H1 (cell line): ENCODE measurements around the gene CA9. TPM values are rescaled to one million over a fixed set of nuclear protein-coding genes. Genes with fewer than 3 reads are reported as not detected.

ENCODE experiments used
- CTCF ChIA-PET: fragments of 300-600 bp; sonication (Branson Sonifier 250); formaldehyde crosslinking; loops from one replicate; lab custom pipeline; 2021; ENCODE audit not compliant: partially characterized antibody; lab: Charles Lee
- POLR2A ChIA-PET: fragments of 300-600 bp; sonication (Branson Sonifier 250); formaldehyde crosslinking; loops from one replicate; lab custom pipeline; 2021; ENCODE audit warnings: inconsistent platforms; ENCODE audit not compliant: partially characterized antibody; lab: Charles Lee
- DNase-seq, 2 experiments: peaks; one replicate each; pipeline versions ENCODE4 v3.0.0 to v3.0.0-alpha.2; 2010 to 2022; ENCODE audit warnings: low spot score in 2 of 2, low read depth in 1 of 2, mixed read lengths in 1 of 2
- FAIRE-seq: peaks from 2 replicates; lab custom pipeline; 2011; peaks lifted over from hg19 to GRCh38; lab: Jason Lieb, UNC
- H2AFZ ChIP-seq: 2 replicates; pipeline ENCODE4 v1.8.1; 2012; ENCODE audit warnings: low read length, inconsistent platforms
- H2AK5ac ChIP-seq: 2 replicates; pipeline ENCODE4 v1.6.1; 2013; ENCODE audit warnings: low read depth, low read length
- H2BK120ac ChIP-seq: replicated peaks from 2 replicates; pipeline ENCODE3; 2013; ENCODE audit warnings: low read depth, low read length, inconsistent platforms
- H2BK12ac ChIP-seq: 2 replicates; pipeline ENCODE4 v1.6.1; 2013; ENCODE audit warnings: low read depth, low read length
- H2BK15ac ChIP-seq: 2 replicates; pipeline ENCODE4 v1.6.1; 2013; ENCODE audit warnings: low read length
- H2BK20ac ChIP-seq: 2 replicates; pipeline ENCODE4 v1.6.1; 2013; ENCODE audit warnings: low read length
- H2BK5ac ChIP-seq: 2 replicates; pipeline ENCODE4 v1.6.1; 2013; ENCODE audit warnings: low read depth, low read length
- H3K14ac ChIP-seq: 2 replicates; pipeline ENCODE4 v1.6.1; 2013; ENCODE audit warnings: inconsistent platforms; ENCODE audit not compliant: insufficient read length
- H3K18ac ChIP-seq: 2 replicates; pipeline ENCODE4 v1.6.1; 2013; ENCODE audit warnings: low read length; ENCODE audit errors: extremely low read depth
- H3K23ac ChIP-seq: 2 replicates; pipeline ENCODE4 v1.6.1; 2013; ENCODE audit warnings: inconsistent platforms; ENCODE audit not compliant: insufficient read length
- H3K23me2 ChIP-seq: 2 replicates; pipeline ENCODE4 v1.6.1; 2013; ENCODE audit warnings: low read depth, low read length
- H3K27ac ChIP-seq: 2 replicates; pipeline ENCODE4 v1.6.1; 2011; ENCODE audit warnings: low read depth, low read length, inconsistent platforms
- H3K27me3 ChIP-seq, 4 experiments: replicated peaks in 1 of 4; 1 replicate in 1 of 4; 2 replicates in 3 of 4; pipeline versions ENCODE4 v1.6.1 to v1.8.1; 2011 to 2013; ENCODE audit warnings: low read length in 3 of 4, mild to moderate bottlenecking in 3 of 4, inconsistent platforms in 2 of 4, mixed read lengths in 2 of 4, moderate library complexity in 1 of 4; ENCODE audit not compliant: control insufficient read depth in 3 of 4, insufficient read depth in 3 of 4; ENCODE audit errors: extremely low read depth in 1 of 4
- H3K36me3 ChIP-seq, 4 experiments: 2 replicates each; pipeline versions ENCODE4 v1.6.1 to v1.8.1; 2011 to 2013; ENCODE audit warnings: mild to moderate bottlenecking in 4 of 4, low read length in 3 of 4, moderate library complexity in 2 of 4, control low read depth in 1 of 4, inconsistent platforms in 1 of 4; ENCODE audit not compliant: insufficient read depth in 4 of 4, control insufficient read depth in 2 of 4
- H3K4ac ChIP-seq: replicated peaks from 2 replicates; pipeline ENCODE3; 2013; ENCODE audit warnings: low read length, low read depth, mixed read lengths, inconsistent platforms; ENCODE audit not compliant: insufficient read length
- H3K4me1 ChIP-seq, 4 experiments: replicated peaks in 1 of 4; 1 replicate in 1 of 4; 2 replicates in 3 of 4; pipeline versions ENCODE4 v1.6.1 to v1.8.1; 2011 to 2013; ENCODE audit warnings: low read length in 3 of 4, inconsistent platforms in 2 of 4, mixed read lengths in 1 of 4; ENCODE audit not compliant: insufficient read depth in 4 of 4, control insufficient read depth in 3 of 4
- H3K4me2 ChIP-seq, 2 experiments: 2 replicates each; pipeline versions ENCODE4 v1.6.1 to v1.8.1; 2011 to 2013; ENCODE audit warnings: low read depth in 2 of 2, low read length in 2 of 2, control low read depth in 1 of 2, inconsistent platforms in 1 of 2, mild to moderate bottlenecking in 1 of 2; ENCODE audit not compliant: insufficient read depth in 1 of 2
- H3K4me3 ChIP-seq, 4 experiments: fragments of 200-600, 300-600 bp in 1 of 4; sonication (generic), shearing (Covaris generic), sonication (Bioruptor Twin) in 1 of 4; 2 replicates each; pipeline versions ENCODE4 v1.5.1 to v1.8.1; 2011 to 2016; ENCODE audit warnings: low read length in 4 of 4, low read depth in 3 of 4, control low read depth in 2 of 4, inconsistent platforms in 2 of 4, mild to moderate bottlenecking in 2 of 4, mixed read lengths in 1 of 4, moderate library complexity in 1 of 4; ENCODE audit not compliant: insufficient read depth in 2 of 4; ENCODE audit errors: extremely low read depth in 1 of 4
- H3K56ac ChIP-seq: replicated peaks from 2 replicates; pipeline ENCODE3; 2013; ENCODE audit warnings: low read depth, mild to moderate bottlenecking, mixed read lengths, low read length, inconsistent platforms; ENCODE audit not compliant: insufficient read length
- H3K79me1 ChIP-seq: 2 replicates; pipeline ENCODE4 v1.6.1; 2013; ENCODE audit warnings: low read depth, low read length, control low read depth
- H3K79me2 ChIP-seq, 2 experiments: 2 replicates each; pipeline versions ENCODE4 v1.6.1 to v1.8.1; 2012 to 2013; ENCODE audit warnings: low read length in 2 of 2, mild to moderate bottlenecking in 2 of 2, inconsistent platforms in 1 of 2; ENCODE audit not compliant: insufficient read depth in 2 of 2, control insufficient read depth in 1 of 2
- H3K9ac ChIP-seq, 4 experiments: replicated peaks in 1 of 4; 1 replicate in 1 of 4; 2 replicates in 3 of 4; pipeline versions ENCODE4 v1.6.1 to v1.8.1; 2011 to 2013; ENCODE audit warnings: low read depth in 3 of 4, low read length in 3 of 4, control low read depth in 2 of 4, mild to moderate bottlenecking in 2 of 4, moderate library complexity in 2 of 4, inconsistent platforms in 1 of 4; ENCODE audit errors: extremely low read depth in 1 of 4
- H3K9me3 ChIP-seq, 2 experiments: 2 replicates each; pipeline versions ENCODE4 v1.6.1 to v1.8.1; 2012 to 2013; ENCODE audit warnings: mild to moderate bottlenecking in 2 of 2, moderate library complexity in 2 of 2, control low read depth in 1 of 2, inconsistent platforms in 1 of 2, low read depth in 1 of 2, low read length in 1 of 2, mixed read lengths in 1 of 2; ENCODE audit not compliant: insufficient read depth in 2 of 2
- H4K20me1 ChIP-seq, 2 experiments: replicated peaks in 1 of 2; 2 replicates each; pipeline versions ENCODE3 to v1.8.1; 2011 to 2013; ENCODE audit warnings: inconsistent platforms in 2 of 2, low read length in 2 of 2, mild to moderate bottlenecking in 1 of 2; ENCODE audit not compliant: insufficient read depth in 2 of 2, control insufficient read depth in 1 of 2
- H4K5ac ChIP-seq: 2 replicates; pipeline ENCODE4 v1.6.1; 2013; ENCODE audit warnings: low read length, low read depth, mixed read lengths, inconsistent platforms; ENCODE audit not compliant: insufficient read length
- H4K8ac ChIP-seq: 2 replicates; pipeline ENCODE4 v1.8.0; 2013; ENCODE audit warnings: mild to moderate bottlenecking, moderate library complexity, low read length, inconsistent platforms; ENCODE audit not compliant: insufficient read depth; ENCODE audit errors: extremely low read depth
- H4K91ac ChIP-seq: replicated peaks from 2 replicates; pipeline ENCODE3; 2013; ENCODE audit warnings: low read length, mixed read lengths, inconsistent platforms; ENCODE audit not compliant: insufficient read length
- POLR2A ChIP-seq, 2 experiments: IDR thresholded peaks; 1 replicate in 1 of 2; 2 replicates in 1 of 2; pipeline ENCODE4 v1.6.1; 2011; ENCODE audit warnings: low read depth in 2 of 2, low read length in 2 of 2, mild to moderate bottlenecking in 2 of 2; ENCODE audit errors: control extremely low read depth in 1 of 2
- POLR2AphosphoS5 ChIP-seq: IDR thresholded peaks from 2 replicates; pipeline ENCODE4 v1.6.1; 2011; ENCODE audit warnings: low read depth, low read length
- RXRA ChIP-seq: IDR thresholded peaks from 2 replicates; pipeline ENCODE4 v1.6.1; 2011; ENCODE audit warnings: low read depth, mild to moderate bottlenecking, low read length, moderate library complexity; ENCODE audit not compliant: insufficient read depth
- WGBS, 2 experiments: shearing (Covaris generic) in 1 of 2; methylation state at CpG; one replicate each; pipeline versions ENCODE4 v1.1.6 to v1.1.7; 2013 to 2015; ENCODE audit warnings: low lambda C conversion rate in 2 of 2, mixed read lengths in 2 of 2, inconsistent platforms in 1 of 2, low coverage in 1 of 2, missing lambda C conversion rate in 1 of 2; ENCODE audit not compliant: insufficient replicate concordance in 2 of 2, insufficient coverage in 1 of 2, insufficient read length in 1 of 2; ENCODE audit errors: extremely low coverage in 1 of 2, missing lambda C conversion rate in 1 of 2; 5-methylcytosine and 5-hydroxymethylcytosine counted together
- polyA plus RNA-seq, 7 experiments: library from polyadenylated mRNA; depleted of rRNA in 3 of 7; stranded (reverse) in 5 of 7; unstranded in 2 of 7; fragments of >200 nt in 5 of 7; fragments of 200-250 nt in 2 of 7; gene quantifications; 1 replicate in 5 of 7; 2 replicates in 1 of 7; 4 replicates in 1 of 7; pipeline versions ENCODE4 v1.2.1 to v1.2.3, GENCODE V29; 2011 to 2013; ENCODE audit warnings: missing spikeins in 2 of 7, mixed read lengths in 2 of 7
- total RNA-seq: library from RNA; stranded (reverse); fragmentation: NEBNext Ultra II Directional; extraction: Animal tissue kit (Norgen Biotek cat#: 25700); gene quantifications from 2 replicates; pipeline ENCODE4 v1.2.1, GENCODE V29; 2021

CA9 gene
- total and polyA plus RNA-seq, 2 of the 8 experiments (the other 6 are each of a cell fraction or from before 2014, with no cell fraction given), result 1.3 to 1.8 TPM

GRCh38 chr9:35681341-35682002 lies 7.7 kb downstream of the CA9 start:
- no peak overlapping the region for H4K8ac ChIP-seq
- H3K4me1 ChIP-seq, result peaks cover 0 to 6% (median 2%) of the 10 kb centered on the region in 4 experiments; a peak in 2 of 7 replicates
- H4K91ac ChIP-seq, result no peak overlapping the region
- no peak overlapping the region; a peak in 1 of 7 replicates for H3K9ac ChIP-seq
- FAIRE-seq (no peak), DNase-seq (no peak)
- H2BK120ac ChIP-seq, result no peak overlapping the region
- H4K20me1 ChIP-seq, result peaks cover 5 to 8% of the 10 kb centered on the region in 2 experiments
- H3K36me3 ChIP-seq, result peaks cover 14 to 40% (median 30%) of the 10 kb centered on the region in 4 experiments
- no peak overlapping the region for H2BK15ac ChIP-seq
- WGBS, 2 experiments, result 83% methylated on average over 3 of the region's 3 CpGs; no CpG with 5 or more reads in 1 of the 2 experiments
- ChIA-PET POLR2A (interaction anchor here (0.7 to 8.4 kb wide), 9 partner anchors 8 to 213 kb away, joined by 3 to 55 read pairs (median 4); partner anchors contain the start of genes ARHGEF39, CCDC107, RMRP and TPM2), CTCF (interaction anchor here (0.9 to 2.8 kb wide), 5 partner anchors 10 to 95 kb away, joined by 4 to 23 read pairs (median 5); partner anchors contain the start of gene ARHGEF39)
- H3K4me2 ChIP-seq, result no peak overlapping the region; a peak in 1 of 4 replicates
- no peak overlapping the region for H2AK5ac ChIP-seq
- no peak overlapping the region for H3K4ac ChIP-seq
- H2BK12ac ChIP-seq, result no peak overlapping the region
- H3K4me3 ChIP-seq, result no peak overlapping the region
- peak; percentile 80 for TF ChIP-seq POLR2AphosphoS5
- TF ChIP-seq RXRA, result no peak
- TF ChIP-seq POLR2A (IDR thresholded peaks at IDR 0.05; ENCODE audit: control extremely low read depth in 1 of 2, low read depth in 2 of 2, low read length in 2 of 2), result peak in 1 of 2 experiments; percentile 35; a peak in 1 of 3 replicates
- H3K23me2 ChIP-seq, result no peaks in the 10 kb centered on the region
- H3K27me3 ChIP-seq, result peaks cover 0 to under 1% (median under 1%) of the 10 kb centered on the region in 4 experiments; a peak in 2 of 7 replicates
- H3K79me2 ChIP-seq, result no peaks in the 10 kb centered on the region
- no peak overlapping the region for H2BK5ac ChIP-seq
- no peak overlapping the region for H4K5ac ChIP-seq
- H3K79me1 ChIP-seq, result no peaks in the 10 kb centered on the region
- H3K9me3 ChIP-seq, result no peaks in the 10 kb centered on the region
- H2BK20ac ChIP-seq, result no peak overlapping the region
- H3K18ac ChIP-seq, result no peak overlapping the region
- H3K23ac ChIP-seq, result no peak overlapping the region
- H3K27ac ChIP-seq, result 0 out of 2 replicates have a peak overlapping the region, but pooled peaks have one; percentile 29
- no peak overlapping the region for H2AFZ ChIP-seq
- H3K56ac ChIP-seq, result no peak overlapping the region
- H3K14ac ChIP-seq, result no peak overlapping the region
